GM18502 (cell line): ENCODE measurements around the gene POTEI.
"Not testable (repeated sequence)": the region's sequence is repeated elsewhere in the genome, so short reads cannot be mapped to it uniquely, and the experiment has no call there.

Experiments
- ATAC-seq: cut with Tn5 transposase; IDR thresholded peaks from one replicate; pipeline ENCODE4 v1.9.1; 2021; ENCODE audit warnings: mild to moderate bottlenecking; ENCODE audit not compliant: unreplicated experiment, poor library complexity

Gene POTEI

GRCh38 chr2:130491073-130491472, 18.1 kb downstream of the POTEI start:
- ATAC-seq, result not testable (repeated sequence)

- ATAC-seq, result not testable (repeated sequence)
Observed at GRCh38 chr2:130455413-130455812, 53.7 kb downstream of the POTEI start.

DNA sequence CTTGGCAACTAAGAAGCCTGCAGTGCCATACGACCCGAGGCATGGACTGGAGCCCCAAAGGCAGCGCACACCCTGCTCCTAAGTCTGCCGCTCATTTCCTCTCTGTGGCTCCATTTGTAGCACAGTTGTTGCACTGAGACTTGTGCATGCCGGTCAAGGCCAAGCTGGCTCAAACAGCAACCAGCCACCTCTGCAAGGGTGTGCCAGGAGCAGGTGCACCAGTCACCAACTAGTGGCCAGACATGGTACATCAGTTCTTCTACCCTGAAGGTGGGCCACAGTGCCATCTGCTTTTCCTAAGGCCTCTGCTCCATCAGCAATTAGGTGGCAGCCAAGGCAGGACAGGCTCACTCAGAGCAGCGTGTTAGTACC, 54.4 kb downstream of the POTEI start:
- ATAC-seq, result not testable (repeated sequence)

- not testable (repeated sequence) for ATAC-seq
Observed at GRCh38 chr2:130453955-130454711, 55.0 kb downstream of the POTEI start.

DNA sequence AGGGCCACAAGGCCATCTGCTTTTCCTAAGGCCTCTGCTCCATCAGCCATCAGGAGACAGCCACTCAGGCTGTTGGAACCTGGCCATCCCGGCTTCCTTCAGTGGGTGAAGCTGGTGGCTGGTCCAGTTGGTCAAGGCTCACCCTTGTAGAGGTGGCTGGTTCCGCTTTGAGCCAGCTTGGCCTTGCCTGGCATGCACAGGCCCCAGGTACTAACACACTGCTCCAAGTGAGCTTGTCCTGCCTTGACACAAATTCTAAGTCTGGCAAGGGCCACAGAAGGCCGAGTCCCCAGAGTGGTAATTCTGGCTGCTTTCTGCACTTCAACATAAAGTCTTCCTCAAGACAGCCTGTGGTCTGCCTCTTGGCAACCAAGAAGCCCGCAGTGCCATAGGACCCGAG, 56.2 kb downstream of the POTEI start:
- not testable (repeated sequence) for ATAC-seq

DNA sequence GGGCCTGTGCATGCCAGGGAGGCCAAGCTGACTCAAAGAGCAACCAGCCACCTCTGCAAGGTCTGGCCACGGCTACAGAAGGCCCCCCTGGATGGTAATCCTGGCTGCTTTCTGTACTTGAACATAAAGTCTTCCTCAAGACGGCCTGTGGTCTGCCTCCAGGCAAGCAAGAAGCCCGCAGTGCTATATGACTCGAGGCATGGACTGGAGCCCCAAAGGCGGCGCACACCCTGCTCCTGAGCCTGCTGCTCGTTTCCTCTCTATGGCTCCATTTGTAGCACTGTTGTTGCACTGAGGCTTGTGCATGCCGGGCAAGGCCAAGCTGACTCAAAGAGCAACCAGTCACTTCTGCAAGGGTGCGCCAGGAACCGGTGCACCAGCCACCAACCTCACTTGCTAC, 57.3 kb downstream of the POTEI start:
- ATAC-seq, result not testable (repeated sequence)

GRCh38 chr2:130451278-130451677, 57.9 kb downstream of the POTEI start:
- not testable (repeated sequence) for ATAC-seq

- ATAC-seq, result not testable (repeated sequence)
Observed at GRCh38 chr2:130450366-130450765, 58.8 kb downstream of the POTEI start.

DNA sequence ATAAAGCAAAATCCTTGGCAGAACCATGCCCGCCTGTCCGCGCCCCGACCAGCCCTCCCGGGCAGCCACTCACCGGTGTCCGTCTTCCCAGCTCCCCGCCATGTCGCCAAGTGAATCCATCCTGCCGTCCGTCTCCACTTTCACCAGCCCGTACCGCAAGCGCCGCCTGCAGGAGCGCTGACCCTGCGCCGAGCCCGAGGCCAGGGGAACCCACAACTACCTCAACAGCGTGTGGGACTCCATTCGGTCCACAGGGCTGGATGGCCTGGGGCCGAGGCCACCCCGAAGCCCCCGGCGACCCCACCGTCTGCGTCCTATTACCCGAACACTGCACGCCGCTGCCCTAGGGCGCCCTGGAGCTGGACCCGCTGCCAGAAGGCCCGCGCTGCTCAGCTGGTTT, 81.5 kb downstream of the POTEI start:
- ATAC-seq, result peak; percentile 81

DNA sequence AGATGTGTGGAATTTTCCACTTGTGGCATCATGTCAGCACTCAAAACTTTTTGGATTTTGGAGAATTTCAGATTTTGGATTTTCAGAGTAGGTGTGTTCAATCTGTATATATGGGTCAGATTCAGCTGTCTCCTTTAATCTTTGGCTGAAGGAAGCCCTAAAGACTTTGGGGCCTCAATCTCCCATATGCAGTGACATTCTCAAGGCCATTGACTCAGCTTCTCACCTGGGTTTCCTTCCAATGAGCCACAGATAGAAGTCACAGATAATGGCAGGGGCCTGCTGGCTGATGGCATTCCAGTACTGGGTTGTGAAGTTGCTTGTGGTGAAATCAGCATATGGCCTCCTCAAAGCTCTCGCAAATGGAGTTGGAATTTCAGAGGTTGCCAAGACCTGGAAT, 90.3 kb downstream of the POTEI start:
- not testable (repeated sequence) for ATAC-seq

DNA sequence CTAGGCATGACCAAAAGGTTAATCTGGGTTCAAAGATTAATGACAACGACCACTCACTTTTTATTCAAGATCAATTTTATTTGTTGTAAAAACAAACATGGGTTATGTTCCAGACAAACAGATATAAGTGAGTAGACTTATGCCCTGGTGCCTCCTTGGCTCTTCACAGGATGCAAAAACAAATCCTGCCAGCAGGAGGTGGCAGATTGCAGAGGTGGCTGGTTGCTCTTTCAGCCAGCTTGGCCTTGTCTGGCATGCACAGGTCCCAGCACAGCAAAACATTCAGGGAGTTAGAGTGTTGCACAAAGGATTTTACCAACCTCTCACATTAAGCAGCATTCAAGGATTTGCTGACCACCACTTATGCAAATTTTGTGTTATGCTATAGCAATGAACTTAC, 92.4 kb downstream of the POTEI start:
- not testable (repeated sequence) for ATAC-seq
